ENCODE measurements around the gene ACOT11. TPM values are rescaled to one million over a fixed set of nuclear protein-coding genes. Genes with fewer than 3 reads are reported as not detected.

Gene ACOT11
- total RNA-seq (2012; rRNA removed) (2.5 TPM in 2 replicates), polyA plus RNA-seq (2012; rRNA removed) (2.7 and 3.1 TPM in 2 replicates), Bru-seq, nascent RNA (percentile 33 among the genes with signal in this experiment), BruChase-seq, experiment 1, labeled RNA remaining after a 6-hour chase (percentile 32 among the genes with signal in this experiment), BruChase-seq, experiment 2, labeled RNA remaining after a 2-hour chase (percentile 34 among the genes with signal in this experiment)
- 1.0 and 1.8 TPM in 2 replicates for polyA plus RNA-seq (2012; cell fraction: cytosol; rRNA removed)
- polyA plus RNA-seq (2012; cell fraction: nucleus; rRNA removed; ENCODE audit: low replicate concordance), result 4.2 and 8.7 TPM in 2 replicates
- long read RNA-seq, result 0 reads

DNA sequence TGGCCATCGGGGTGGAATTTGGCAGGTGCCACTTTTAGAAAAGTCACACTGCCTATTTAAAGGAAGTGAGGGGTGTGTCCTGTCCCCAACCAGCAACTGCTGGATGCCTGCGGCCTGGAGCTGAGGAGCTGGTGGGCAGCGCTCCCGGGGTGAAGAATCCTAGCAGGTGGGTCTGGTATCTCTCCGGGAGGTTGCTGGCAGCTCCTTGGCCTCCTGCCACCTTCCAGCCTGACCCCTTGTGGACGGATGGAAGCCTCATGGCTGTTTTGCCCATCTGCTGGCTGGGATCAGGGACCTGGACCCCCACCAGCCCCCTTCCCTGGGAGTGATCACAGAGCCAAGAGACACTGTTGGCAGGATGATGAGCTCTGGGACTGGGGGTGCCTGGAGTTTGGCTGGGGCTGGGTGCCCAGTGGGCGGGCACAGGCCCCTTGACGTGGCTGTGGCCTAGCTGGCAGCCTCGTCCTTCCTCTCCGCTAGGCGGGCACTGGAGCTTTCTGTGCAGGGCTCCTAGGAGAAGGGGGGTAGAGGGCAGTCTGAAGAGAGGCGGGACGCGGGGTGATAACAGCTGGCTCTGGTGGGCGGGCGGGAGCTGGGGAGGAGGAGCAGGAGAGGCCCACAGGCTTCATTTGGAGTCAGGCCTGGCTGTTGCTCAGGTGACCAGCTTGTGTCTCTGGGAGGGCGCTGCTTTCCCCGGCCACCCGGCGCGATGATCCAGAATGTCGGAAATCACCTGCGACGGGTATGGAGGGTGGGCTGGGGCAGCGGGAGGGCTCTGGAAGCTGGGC, at the start of gene ACOT11:
Gene ACOT11 (plus strand): TSS at position 628 of the 788 bp plus-strand sequence. CDS start 82 bp downstream, at position 710.
- CTCF ChIA-PET, result interaction anchor here (1.9 kb wide), 1 partner anchor 10 kb away, joined by 6 read pairs; no protein-coding TSS in a partner anchor
- POLR2A ChIA-PET (ENCODE audit: unreplicated experiment), result no interaction called here
- peak within 1 kb of the TSS; percentile 62; the same call in 1 of the 2 replicates for H2BK120ac ChIP-seq (ENCODE audit: low read depth, low read length)
- H3K79me1 ChIP-seq (ENCODE audit: low read depth in 1 of 2, low read length in 2 of 2), result no peaks in the 10 kb centered on the region
- H3K36me3 ChIP-seq (ENCODE audit: control insufficient read depth, insufficient read depth, low read length), result no peaks in the 10 kb centered on the region
- H2AK9ac ChIP-seq (replicated peaks; ENCODE audit: low read depth, low read length, poor library complexity), result peak within 1 kb of the TSS; percentile 68
- H4K20me1 ChIP-seq (ENCODE audit: insufficient read depth, low read length), result no peaks in the 10 kb centered on the region
- no peaks in the 10 kb centered on the region for H3K9me3 ChIP-seq (ENCODE audit: control insufficient read depth, insufficient read depth, low read length)
- peak within 1 kb of the TSS; percentile 63; the same call in 1 of the 2 replicates for H3K4ac ChIP-seq (ENCODE audit: low read depth, low read length)
- peak within 1 kb of the TSS; percentile 15; the same call in 1 of the 2 replicates for H3K27ac ChIP-seq (ENCODE audit: insufficient read depth, low read length)
- no peak within 1 kb of the TSS for H3K18ac ChIP-seq (ENCODE audit: low read depth, low read length)
- no TSS peak for BruUV-seq (replicated peaks)
- DNase-seq, result peak; percentile 66
- in situ Hi-C loops (cut with MboI; ENCODE audit: low sequenced_read_pairs) (no loop called here), intact Hi-C loops (cut with micrococcal nuclease) (no loop called here), dilution Hi-C loops (cut with HindIII; ENCODE audit: low sequenced_read_pairs, unreplicated experiment) (no loop called here)
- no peak within 1 kb of the TSS; the same call in 1 of the 2 replicates for H3K4me2 ChIP-seq (ENCODE audit: low read depth, low read length)
- H2BK5ac ChIP-seq (ENCODE audit: low read depth, low read length, poor library complexity, severe bottlenecking), result peak within 1 kb of the TSS; percentile 32
- WGBS, 2 experiments (ENCODE audit: extremely low coverage in 2 of 2, insufficient read length in 1 of 2), result 19% methylated on average over 9 of the region's 25 CpGs; no CpG with 5 or more reads in 1 of the 2 experiments
- H4K5ac ChIP-seq (ENCODE audit: low read depth, low read length), result peak within 1 kb of the TSS; percentile 14; the same call in 1 of the 2 replicates
- H3K27me3 ChIP-seq (ENCODE audit: control insufficient read depth, insufficient read depth, low read length), result no peaks in the 10 kb centered on the region
- H3K9ac ChIP-seq (ENCODE audit: low read depth, low read length), result no peak within 1 kb of the TSS
- peak; percentile 91 for ATAC-seq (ENCODE audit: low read depth)
- peak within 1 kb of the TSS; percentile 88 for H2AFZ ChIP-seq (replicated peaks; ENCODE audit: low read length, poor library complexity)
- peak within 1 kb of the TSS; percentile 3; the same call in 1 of the 2 replicates for H2AK5ac ChIP-seq (ENCODE audit: low read depth, low read length)
- H2BK15ac ChIP-seq (ENCODE audit: low read depth, low read length), result no peak within 1 kb of the TSS; the same call in 2 of the 3 replicates
- peak within 1 kb of the TSS; percentile 74 for H4K91ac ChIP-seq (ENCODE audit: insufficient read depth, low read depth, low read length)
- peak within 1 kb of the TSS; percentile 73 to 77; a peak in 2 of 4 replicates for H4K8ac ChIP-seq (ENCODE audit: low read depth in 2 of 2, low read length in 2 of 2)
- H2BK20ac ChIP-seq (ENCODE audit: low read depth, low read length), result peak within 1 kb of the TSS; percentile 36; the same call in 1 of the 2 replicates
- H3K56ac ChIP-seq (ENCODE audit: extremely low read depth, insufficient read depth, low read length), result no peak within 1 kb of the TSS
- H3K14ac ChIP-seq (replicated peaks; ENCODE audit: low read depth, low read length), result no peak within 1 kb of the TSS; the same call in none of the 2 replicates
- TF ChIP-seq FOS (IDR thresholded peaks at IDR 0.05; ENCODE audit: low read depth, low read length) (no peak), SMC3 (IDR thresholded peaks at IDR 0.05; ENCODE audit: low read depth, low read length) (peak; percentile 26; the same call in 1 of the 2 replicates), MAZ (IDR thresholded peaks at IDR 0.05; ENCODE audit: borderline replicate concordance, low read depth, low read length) (peak; percentile 52; the same call in 1 of the 2 replicates)
- TF ChIP-seq, protein P1, sequence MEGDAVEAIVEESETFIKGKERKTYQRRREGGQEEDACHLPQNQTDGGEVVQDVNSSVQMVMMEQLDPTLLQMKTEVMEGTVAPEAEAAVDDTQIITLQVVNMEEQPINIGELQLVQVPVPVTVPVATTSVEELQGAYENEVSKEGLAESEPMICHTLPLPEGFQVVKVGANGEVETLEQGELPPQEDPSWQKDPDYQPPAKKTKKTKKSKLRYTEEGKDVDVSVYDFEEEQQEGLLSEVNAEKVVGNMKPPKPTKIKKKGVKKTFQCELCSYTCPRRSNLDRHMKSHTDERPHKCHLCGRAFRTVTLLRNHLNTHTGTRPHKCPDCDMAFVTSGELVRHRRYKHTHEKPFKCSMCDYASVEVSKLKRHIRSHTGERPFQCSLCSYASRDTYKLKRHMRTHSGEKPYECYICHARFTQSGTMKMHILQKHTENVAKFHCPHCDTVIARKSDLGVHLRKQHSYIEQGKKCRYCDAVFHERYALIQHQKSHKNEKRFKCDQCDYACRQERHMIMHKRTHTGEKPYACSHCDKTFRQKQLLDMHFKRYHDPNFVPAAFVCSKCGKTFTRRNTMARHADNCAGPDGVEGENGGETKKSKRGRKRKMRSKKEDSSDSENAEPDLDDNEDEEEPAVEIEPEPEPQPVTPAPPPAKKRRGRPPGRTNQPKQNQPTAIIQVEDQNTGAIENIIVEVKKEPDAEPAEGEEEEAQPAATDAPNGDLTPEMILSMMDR (conservative IDR thresholded peaks at IDR 0.05; ENCODE audit: low read depth, low read length), result peak; percentile 27
- no peak within 1 kb of the TSS for H3K4me3 ChIP-seq (ENCODE audit: insufficient read depth, low read depth, low read length)
- no peak within 1 kb of the TSS for H3K23ac ChIP-seq (ENCODE audit: low read depth, low read length)
- peaks cover 12% of the 10 kb centered on the region for H3K4me1 ChIP-seq (ENCODE audit: control insufficient read depth, insufficient read depth, low read length)
- H3K9me1 ChIP-seq (ENCODE audit: insufficient read depth, low read length), result peaks cover 9% of the 10 kb centered on the region; the same call in 1 of the 2 replicates
